ENCODE results near the gene CDH22.

CDH22 gene

DNA sequence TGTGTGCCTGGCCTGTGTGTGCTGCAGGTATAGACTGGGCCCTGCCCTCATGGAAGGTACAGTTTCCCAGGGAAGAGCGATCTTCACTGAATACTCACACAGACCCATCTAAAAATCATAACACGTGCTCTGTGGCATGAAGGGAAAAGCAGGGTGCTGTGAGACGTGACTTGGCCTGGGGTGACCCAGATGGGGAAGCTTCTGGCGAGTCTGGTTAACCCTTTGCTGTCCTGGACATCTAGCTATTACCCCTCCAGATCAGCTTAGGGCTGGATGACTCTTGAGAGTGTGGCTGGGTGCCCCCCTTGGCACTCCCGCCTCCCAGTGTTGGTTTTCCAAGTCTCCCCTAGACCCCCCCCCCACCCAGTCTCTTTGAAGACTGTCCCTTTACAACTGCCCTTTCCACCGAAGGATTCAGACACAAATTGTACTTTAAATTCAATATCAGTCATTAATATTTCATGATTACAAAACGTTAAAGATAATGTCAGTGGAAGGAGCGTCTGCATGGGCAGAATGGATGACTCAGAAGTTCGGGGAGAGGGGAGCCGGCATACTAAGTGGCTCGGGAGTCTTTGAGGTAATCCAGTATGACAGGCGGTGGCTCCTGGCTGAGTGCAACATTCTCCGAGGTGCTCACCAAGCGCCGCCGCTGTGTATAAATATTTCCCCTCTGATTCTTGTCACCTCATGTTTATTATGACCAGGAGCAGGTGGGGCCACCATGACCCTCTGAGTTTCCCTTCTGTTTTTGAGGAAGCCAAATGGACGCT is 112.8 kb downstream of the CDH22 start:
- no peak overlapping the region for H3K4me3 ChIP-seq (ENCODE audit: low read length)
- DNase-seq (ENCODE audit: low read depth, low spot score), result no peak
- no peaks in the 10 kb centered on the region for H3K27me3 ChIP-seq (ENCODE audit: control insufficient read depth, insufficient read depth, low read length)
- no peaks in the 10 kb centered on the region for H3K36me3 ChIP-seq (ENCODE audit: control insufficient read depth, insufficient read depth, low read length)
- H3K9me3 ChIP-seq (ENCODE audit: control insufficient read depth, insufficient read depth, low read length), result no peaks in the 10 kb centered on the region
- peaks cover 2% of the 10 kb centered on the region; the same call in 1 of the 2 replicates for H3K4me1 ChIP-seq (ENCODE audit: control insufficient read depth, insufficient read depth, low read length)
- H3K27ac ChIP-seq (ENCODE audit: low read length), result no peak overlapping the region
- WGBS (ENCODE audit: insufficient coverage, insufficient read length), result no CpG with 5 or more reads among the region's 17 CpGs

- Histone ChIP-seq H3K36me3 (ENCODE audit: control insufficient read depth, insufficient read depth, low read length) (no peaks in the 10 kb centered on the region), H3K9me3 (ENCODE audit: control insufficient read depth, insufficient read depth, low read length) (no peaks in the 10 kb centered on the region), H3K27me3 (ENCODE audit: control insufficient read depth, insufficient read depth, low read length) (no peaks in the 10 kb centered on the region), H3K27ac (ENCODE audit: low read length) (no peak overlapping the region), H3K4me1 (ENCODE audit: control insufficient read depth, insufficient read depth, low read length) (peaks cover 2% of the 10 kb centered on the region; the same call in 1 of the 2 replicates), H3K4me3 (ENCODE audit: low read length) (no peak overlapping the region)
- no CpG with 5 or more reads among the region's 4 CpGs for WGBS (ENCODE audit: insufficient coverage, insufficient read length)
- no peak for DNase-seq (ENCODE audit: low read depth, low spot score)
Measured at GRCh38 chr20:46194409-46194808, 113.9 kb downstream of the CDH22 start.

GRCh38 chr20:46192376-46192944 is 115.8 kb downstream of the CDH22 start:
- Histone ChIP-seq H3K27me3 (ENCODE audit: control insufficient read depth, insufficient read depth, low read length) (no peaks in the 10 kb centered on the region), H3K4me3 (ENCODE audit: low read length) (no peak overlapping the region), H3K4me1 (ENCODE audit: control insufficient read depth, insufficient read depth, low read length) (no peaks in the 10 kb centered on the region), H3K27ac (ENCODE audit: low read length) (no peak overlapping the region), H3K9me3 (ENCODE audit: control insufficient read depth, insufficient read depth, low read length) (no peaks in the 10 kb centered on the region), H3K36me3 (ENCODE audit: control insufficient read depth, insufficient read depth, low read length) (no peaks in the 10 kb centered on the region)
- no CpG with 5 or more reads among the region's 6 CpGs for WGBS (ENCODE audit: insufficient coverage, insufficient read length)
- no peak for DNase-seq (ENCODE audit: low read depth, low spot score)

- Histone ChIP-seq H3K27me3 (ENCODE audit: control insufficient read depth, insufficient read depth, low read length) (no peaks in the 10 kb centered on the region), H3K4me3 (ENCODE audit: low read length) (no peak overlapping the region), H3K36me3 (ENCODE audit: control insufficient read depth, insufficient read depth, low read length) (no peaks in the 10 kb centered on the region), H3K4me1 (ENCODE audit: control insufficient read depth, insufficient read depth, low read length) (no peaks in the 10 kb centered on the region), H3K27ac (ENCODE audit: low read length) (no peak overlapping the region), H3K9me3 (ENCODE audit: control insufficient read depth, insufficient read depth, low read length) (no peaks in the 10 kb centered on the region)
- no peak for DNase-seq (ENCODE audit: low read depth, low spot score)
- WGBS (ENCODE audit: insufficient coverage, insufficient read length), result no CpG with 5 or more reads among the region's 3 CpGs
Measured at GRCh38 chr20:46191611-46192010, 116.7 kb downstream of the CDH22 start.

GRCh38 chr20:46191168-46191540 is 117.1 kb downstream of the CDH22 start:
- H3K27me3 ChIP-seq (ENCODE audit: control insufficient read depth, insufficient read depth, low read length), result no peaks in the 10 kb centered on the region
- H3K4me3 ChIP-seq (ENCODE audit: low read length), result no peak overlapping the region
- H3K36me3 ChIP-seq (ENCODE audit: control insufficient read depth, insufficient read depth, low read length), result no peaks in the 10 kb centered on the region
- no peaks in the 10 kb centered on the region for H3K9me3 ChIP-seq (ENCODE audit: control insufficient read depth, insufficient read depth, low read length)
- no CpG with 5 or more reads among the region's 4 CpGs for WGBS (ENCODE audit: insufficient coverage, insufficient read length)
- H3K27ac ChIP-seq (ENCODE audit: low read length), result no peak overlapping the region
- H3K4me1 ChIP-seq (ENCODE audit: control insufficient read depth, insufficient read depth, low read length), result no peaks in the 10 kb centered on the region
- DNase-seq (ENCODE audit: low read depth, low spot score), result no peak

GRCh38 chr20:46190478-46191167 is 117.7 kb downstream of the CDH22 start:
- no peak overlapping the region for H3K27ac ChIP-seq (ENCODE audit: low read length)
- no CpG with 5 or more reads among the region's 9 CpGs for WGBS (ENCODE audit: insufficient coverage, insufficient read length)
- no peaks in the 10 kb centered on the region for H3K36me3 ChIP-seq (ENCODE audit: control insufficient read depth, insufficient read depth, low read length)
- no peaks in the 10 kb centered on the region for H3K4me1 ChIP-seq (ENCODE audit: control insufficient read depth, insufficient read depth, low read length)
- no peaks in the 10 kb centered on the region for H3K27me3 ChIP-seq (ENCODE audit: control insufficient read depth, insufficient read depth, low read length)
- no peak for DNase-seq (ENCODE audit: low read depth, low spot score)
- no peak overlapping the region for H3K4me3 ChIP-seq (ENCODE audit: low read length)
- H3K9me3 ChIP-seq (ENCODE audit: control insufficient read depth, insufficient read depth, low read length), result no peaks in the 10 kb centered on the region

GRCh38 chr20:46188866-46189541 is 119.3 kb downstream of the CDH22 start:
- Histone ChIP-seq H3K27ac (ENCODE audit: low read length) (no peak overlapping the region), H3K4me3 (ENCODE audit: low read length) (no peak overlapping the region), H3K9me3 (ENCODE audit: control insufficient read depth, insufficient read depth, low read length) (no peaks in the 10 kb centered on the region), H3K4me1 (ENCODE audit: control insufficient read depth, insufficient read depth, low read length) (no peaks in the 10 kb centered on the region), H3K36me3 (ENCODE audit: control insufficient read depth, insufficient read depth, low read length) (no peaks in the 10 kb centered on the region), H3K27me3 (ENCODE audit: control insufficient read depth, insufficient read depth, low read length) (no peaks in the 10 kb centered on the region)
- no peak for DNase-seq (ENCODE audit: low read depth, low spot score)
- WGBS (ENCODE audit: insufficient coverage, insufficient read length), result no CpG with 5 or more reads among the region's 18 CpGs

GRCh38 chr20:46186210-46186609 is 122.1 kb downstream of the CDH22 start:
- no peaks in the 10 kb centered on the region for H3K4me1 ChIP-seq (ENCODE audit: control insufficient read depth, insufficient read depth, low read length)
- H3K36me3 ChIP-seq (ENCODE audit: control insufficient read depth, insufficient read depth, low read length), result no peaks in the 10 kb centered on the region
- no CpG with 5 or more reads among the region's 5 CpGs for WGBS (ENCODE audit: insufficient coverage, insufficient read length)
- H3K27ac ChIP-seq (ENCODE audit: low read length), result no peak overlapping the region
- no peaks in the 10 kb centered on the region for H3K9me3 ChIP-seq (ENCODE audit: control insufficient read depth, insufficient read depth, low read length)
- H3K4me3 ChIP-seq (ENCODE audit: low read length), result no peak overlapping the region
- H3K27me3 ChIP-seq (ENCODE audit: control insufficient read depth, insufficient read depth, low read length), result no peaks in the 10 kb centered on the region
- no peak for DNase-seq (ENCODE audit: low read depth, low spot score)

- DNase-seq (ENCODE audit: low read depth, low spot score), result no peak
- WGBS (ENCODE audit: insufficient coverage, insufficient read length), result no CpG with 5 or more reads among the region's 3 CpGs
- H3K27me3 ChIP-seq (ENCODE audit: control insufficient read depth, insufficient read depth, low read length), result no peaks in the 10 kb centered on the region
- no peaks in the 10 kb centered on the region for H3K36me3 ChIP-seq (ENCODE audit: control insufficient read depth, insufficient read depth, low read length)
- H3K4me3 ChIP-seq (ENCODE audit: low read length), result no peak overlapping the region
- no peaks in the 10 kb centered on the region for H3K4me1 ChIP-seq (ENCODE audit: control insufficient read depth, insufficient read depth, low read length)
- no peak overlapping the region for H3K27ac ChIP-seq (ENCODE audit: low read length)
- H3K9me3 ChIP-seq (ENCODE audit: control insufficient read depth, insufficient read depth, low read length), result no peaks in the 10 kb centered on the region
Measured at GRCh38 chr20:46185353-46185752, 122.9 kb downstream of the CDH22 start.

DNA sequence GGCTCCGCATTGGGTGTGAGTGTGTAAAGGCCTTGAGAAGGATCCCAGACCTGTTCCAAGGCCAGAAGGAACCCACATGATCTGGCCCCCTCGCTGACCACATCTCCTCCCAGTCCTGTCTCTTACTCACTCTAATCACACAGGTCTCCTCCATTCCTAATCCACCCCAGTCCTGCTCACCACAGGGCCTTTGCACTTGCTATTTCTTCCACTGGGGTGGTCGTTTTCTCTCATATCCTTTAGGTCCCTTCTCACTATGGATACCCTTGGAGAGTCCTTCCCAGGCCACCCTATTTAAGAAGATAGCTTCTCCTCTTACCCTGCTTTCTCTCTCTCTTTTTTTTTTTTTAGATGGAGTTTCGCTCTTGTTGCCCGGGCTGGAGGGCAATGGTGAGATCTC is 124.5 kb downstream of the CDH22 start:
- Histone ChIP-seq H3K4me1 (ENCODE audit: control insufficient read depth, insufficient read depth, low read length) (no peaks in the 10 kb centered on the region), H3K27me3 (ENCODE audit: control insufficient read depth, insufficient read depth, low read length) (no peaks in the 10 kb centered on the region), H3K9me3 (ENCODE audit: control insufficient read depth, insufficient read depth, low read length) (no peaks in the 10 kb centered on the region), H3K4me3 (ENCODE audit: low read length) (no peak overlapping the region), H3K27ac (ENCODE audit: low read length) (no peak overlapping the region), H3K36me3 (ENCODE audit: control insufficient read depth, insufficient read depth, low read length) (no peaks in the 10 kb centered on the region)
- no peak for DNase-seq (ENCODE audit: low read depth, low spot score)
- no CpG with 5 or more reads among the region's 5 CpGs for WGBS (ENCODE audit: insufficient coverage, insufficient read length)
